ENCODE data around the gene COQ7. TPM values are rescaled to one million over a fixed set of nuclear protein-coding genes. Genes with fewer than 3 reads are reported as not detected.

COQ7 gene
- total RNA-seq, 1 experiment from 2014 or later, result 30.7 TPM

DNA sequence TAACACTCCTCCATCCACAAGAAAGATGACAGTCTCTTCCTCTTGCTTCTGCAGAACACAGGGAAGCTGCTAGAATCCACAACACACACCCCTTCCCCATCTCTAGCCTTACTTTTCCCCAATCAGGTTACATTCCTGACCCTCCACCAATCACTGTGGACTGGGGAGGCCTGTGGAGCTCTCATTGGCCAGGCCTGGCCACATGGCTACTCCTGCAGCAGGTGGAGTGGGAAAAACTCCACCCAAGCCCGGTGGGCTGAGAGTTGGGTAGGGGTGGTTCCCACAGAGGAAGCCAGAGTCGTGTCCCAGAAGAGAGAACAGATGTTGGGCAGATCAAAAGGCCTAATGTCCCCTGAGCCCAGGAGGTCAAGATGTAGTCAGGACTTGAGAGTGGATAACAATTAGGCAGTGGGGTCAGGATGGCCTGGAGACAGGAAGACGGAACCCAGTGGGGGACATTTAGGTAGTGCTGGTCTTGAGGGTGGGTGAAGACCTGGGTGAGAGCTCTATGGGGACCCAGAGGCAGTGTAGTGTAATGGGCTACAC lies 22.1 kb downstream of the COQ7 start:
- 0 out of 2 replicates have a peak overlapping the region, but pooled peaks have one; percentile 63 for H3K4me2 ChIP-seq
- BruUV-seq (replicated peaks), result no TSS peak
- no peaks in the 10 kb centered on the region for H3K36me3 ChIP-seq (ENCODE audit: low read depth)
- H3K4me3 ChIP-seq, result no peak overlapping the region
- ChIA-PET CTCF (no interaction called here), POLR2A (ENCODE audit: unreplicated experiment) (interaction anchor here (0.6 kb wide), 1 partner anchor 18 kb away, joined by 11 read pairs; no protein-coding TSS in a partner anchor)
- H3K27me3 ChIP-seq (ENCODE audit: insufficient read depth, low read depth), result no peaks in the 10 kb centered on the region
- DNase-seq, result no peak
- no peaks in the 10 kb centered on the region for H4K20me1 ChIP-seq (ENCODE audit: insufficient read depth)
- TF ChIP-seq EZH2 (IDR thresholded peaks at IDR 0.05; ENCODE audit: low read depth), result no peak
- TF ChIP-seq, protein P1, sequence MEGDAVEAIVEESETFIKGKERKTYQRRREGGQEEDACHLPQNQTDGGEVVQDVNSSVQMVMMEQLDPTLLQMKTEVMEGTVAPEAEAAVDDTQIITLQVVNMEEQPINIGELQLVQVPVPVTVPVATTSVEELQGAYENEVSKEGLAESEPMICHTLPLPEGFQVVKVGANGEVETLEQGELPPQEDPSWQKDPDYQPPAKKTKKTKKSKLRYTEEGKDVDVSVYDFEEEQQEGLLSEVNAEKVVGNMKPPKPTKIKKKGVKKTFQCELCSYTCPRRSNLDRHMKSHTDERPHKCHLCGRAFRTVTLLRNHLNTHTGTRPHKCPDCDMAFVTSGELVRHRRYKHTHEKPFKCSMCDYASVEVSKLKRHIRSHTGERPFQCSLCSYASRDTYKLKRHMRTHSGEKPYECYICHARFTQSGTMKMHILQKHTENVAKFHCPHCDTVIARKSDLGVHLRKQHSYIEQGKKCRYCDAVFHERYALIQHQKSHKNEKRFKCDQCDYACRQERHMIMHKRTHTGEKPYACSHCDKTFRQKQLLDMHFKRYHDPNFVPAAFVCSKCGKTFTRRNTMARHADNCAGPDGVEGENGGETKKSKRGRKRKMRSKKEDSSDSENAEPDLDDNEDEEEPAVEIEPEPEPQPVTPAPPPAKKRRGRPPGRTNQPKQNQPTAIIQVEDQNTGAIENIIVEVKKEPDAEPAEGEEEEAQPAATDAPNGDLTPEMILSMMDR (conservative IDR thresholded peaks at IDR 0.05), result no peak
- H3K4me1 ChIP-seq (replicated peaks; ENCODE audit: insufficient read depth), result peaks cover 46% of the 10 kb centered on the region
- H3K27ac ChIP-seq, result no peak overlapping the region
- H3K9me2 ChIP-seq (ENCODE audit: insufficient read depth), result no peaks in the 10 kb centered on the region
- H2AFZ ChIP-seq, result no peak overlapping the region
- H3K79me2 ChIP-seq (ENCODE audit: low read depth), result peaks cover 43% of the 10 kb centered on the region
- H3K9me3 ChIP-seq (ENCODE audit: insufficient read depth, low read depth), result no peaks in the 10 kb centered on the region
- peaks cover 37% of the 10 kb centered on the region for H3F3A ChIP-seq (ENCODE audit: insufficient read depth, low read depth)
- intact Hi-C loops (cut with micrococcal nuclease; ENCODE audit: unreplicated experiment), result loop anchor here (5.0 kb wide), 1 partner anchor 433 kb away; the partner anchor contains the start of genes CCP110 and GDE1

DNA sequence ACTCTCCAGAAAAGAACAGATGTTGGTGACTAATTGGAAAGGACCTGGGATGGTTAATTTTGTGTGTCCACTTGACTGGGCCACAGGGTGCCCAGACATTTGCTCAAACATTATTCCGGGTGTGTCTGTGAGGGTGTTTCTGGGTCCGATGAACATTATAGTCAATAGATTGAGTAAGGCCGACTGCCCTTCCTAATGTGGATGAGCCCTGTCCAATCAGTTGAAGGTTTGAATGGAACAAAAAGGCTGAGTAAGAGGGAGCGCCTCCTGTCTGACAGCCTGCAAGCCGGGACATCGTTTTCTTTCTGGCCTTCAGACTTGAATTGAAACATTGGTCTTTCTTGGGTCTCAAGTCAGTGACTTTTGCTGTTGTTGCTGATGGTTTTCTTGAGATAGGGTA lies 23.5 kb downstream of the COQ7 start:
- intact Hi-C loops (cut with micrococcal nuclease; ENCODE audit: unreplicated experiment), result no loop called here
- POLR2A ChIA-PET (ENCODE audit: unreplicated experiment), result no interaction called here
- no peaks in the 10 kb centered on the region for H3K9me3 ChIP-seq (ENCODE audit: insufficient read depth, low read depth)

GRCh38 chr16:19092653-19093410 lies 25.4 kb downstream of the COQ7 start:
- Histone ChIP-seq H3K36me3 (ENCODE audit: low read depth) (peaks cover 4% of the 10 kb centered on the region), H3K27me3 (ENCODE audit: insufficient read depth, low read depth) (no peaks in the 10 kb centered on the region), H3F3A (ENCODE audit: insufficient read depth, low read depth) (peaks cover 54% of the 10 kb centered on the region), H3K27ac (peak overlapping the region; percentile 98), H3K9me2 (ENCODE audit: insufficient read depth) (no peaks in the 10 kb centered on the region), H3K9me3 (ENCODE audit: insufficient read depth, low read depth) (no peaks in the 10 kb centered on the region), H2AFZ (no peak overlapping the region), H3K4me2 (peak overlapping the region; percentile 69), H3K79me2 (ENCODE audit: low read depth) (peaks cover 51% of the 10 kb centered on the region), H3K4me3 (0 out of 2 replicates have a peak overlapping the region, but pooled peaks have one; percentile 23), H3K4me1 (replicated peaks; ENCODE audit: insufficient read depth) (peaks cover 57% of the 10 kb centered on the region), H4K20me1 (ENCODE audit: insufficient read depth) (no peaks in the 10 kb centered on the region)
- intact Hi-C loops (cut with micrococcal nuclease; ENCODE audit: unreplicated experiment), result loop anchor here (1.0 kb wide), 1 partner anchor 20 kb away; the partner anchor contains the start of gene ITPRIPL2
- no TSS peak for BruUV-seq (replicated peaks)
- CTCF ChIA-PET, result interaction anchor here (0.6 kb wide), 1 partner anchor 301 kb away, joined by 4 read pairs; no protein-coding TSS in a partner anchor
- no peak for DNase-seq
- POLR2A ChIA-PET (ENCODE audit: unreplicated experiment), result interaction anchor here (0.7 kb wide), 1 partner anchor 230 kb away, joined by 4 read pairs; no protein-coding TSS in a partner anchor
- TF ChIP-seq EZH2 (IDR thresholded peaks at IDR 0.05; ENCODE audit: low read depth), result no peak
- TF ChIP-seq, protein P1 (conservative IDR thresholded peaks at IDR 0.05), result no peak

More for the DNA sequence above, 23.5 kb downstream of the COQ7 start:
- Histone ChIP-seq H3K27me3 (ENCODE audit: insufficient read depth, low read depth) (no peaks in the 10 kb centered on the region), H3K4me1 (replicated peaks; ENCODE audit: insufficient read depth) (peaks cover 58% of the 10 kb centered on the region), H3K79me2 (ENCODE audit: low read depth) (peaks cover 51% of the 10 kb centered on the region), H2AFZ (no peak overlapping the region), H3K4me2 (no peak overlapping the region), H4K20me1 (ENCODE audit: insufficient read depth) (no peaks in the 10 kb centered on the region), H3K9me2 (ENCODE audit: insufficient read depth) (no peaks in the 10 kb centered on the region), H3K4me3 (no peak overlapping the region), H3K36me3 (ENCODE audit: low read depth) (no peaks in the 10 kb centered on the region), H3K27ac (peak overlapping the region; percentile 98), H3F3A (ENCODE audit: insufficient read depth, low read depth) (peaks cover 47% of the 10 kb centered on the region)
- DNase-seq, result no peak
- no peak for TF ChIP-seq EZH2 (IDR thresholded peaks at IDR 0.05; ENCODE audit: low read depth)
- TF ChIP-seq, protein P1 (conservative IDR thresholded peaks at IDR 0.05), result no peak
- CTCF ChIA-PET, result no interaction called here
- BruUV-seq (replicated peaks), result no TSS peak
